ENCODE data around the gene UNK.
A peak's percentile ranks its signal among the peaks of the same experiment; 100 is the strongest.

The UNK gene, protein sequence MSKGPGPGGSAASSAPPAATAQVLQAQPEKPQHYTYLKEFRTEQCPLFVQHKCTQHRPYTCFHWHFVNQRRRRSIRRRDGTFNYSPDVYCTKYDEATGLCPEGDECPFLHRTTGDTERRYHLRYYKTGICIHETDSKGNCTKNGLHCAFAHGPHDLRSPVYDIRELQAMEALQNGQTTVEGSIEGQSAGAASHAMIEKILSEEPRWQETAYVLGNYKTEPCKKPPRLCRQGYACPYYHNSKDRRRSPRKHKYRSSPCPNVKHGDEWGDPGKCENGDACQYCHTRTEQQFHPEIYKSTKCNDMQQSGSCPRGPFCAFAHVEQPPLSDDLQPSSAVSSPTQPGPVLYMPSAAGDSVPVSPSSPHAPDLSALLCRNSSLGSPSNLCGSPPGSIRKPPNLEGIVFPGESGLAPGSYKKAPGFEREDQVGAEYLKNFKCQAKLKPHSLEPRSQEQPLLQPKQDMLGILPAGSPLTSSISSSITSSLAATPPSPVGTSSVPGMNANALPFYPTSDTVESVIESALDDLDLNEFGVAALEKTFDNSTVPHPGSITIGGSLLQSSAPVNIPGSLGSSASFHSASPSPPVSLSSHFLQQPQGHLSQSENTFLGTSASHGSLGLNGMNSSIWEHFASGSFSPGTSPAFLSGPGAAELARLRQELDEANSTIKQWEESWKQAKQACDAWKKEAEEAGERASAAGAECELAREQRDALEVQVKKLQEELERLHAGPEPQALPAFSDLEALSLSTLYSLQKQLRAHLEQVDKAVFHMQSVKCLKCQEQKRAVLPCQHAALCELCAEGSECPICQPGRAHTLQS

DNA sequence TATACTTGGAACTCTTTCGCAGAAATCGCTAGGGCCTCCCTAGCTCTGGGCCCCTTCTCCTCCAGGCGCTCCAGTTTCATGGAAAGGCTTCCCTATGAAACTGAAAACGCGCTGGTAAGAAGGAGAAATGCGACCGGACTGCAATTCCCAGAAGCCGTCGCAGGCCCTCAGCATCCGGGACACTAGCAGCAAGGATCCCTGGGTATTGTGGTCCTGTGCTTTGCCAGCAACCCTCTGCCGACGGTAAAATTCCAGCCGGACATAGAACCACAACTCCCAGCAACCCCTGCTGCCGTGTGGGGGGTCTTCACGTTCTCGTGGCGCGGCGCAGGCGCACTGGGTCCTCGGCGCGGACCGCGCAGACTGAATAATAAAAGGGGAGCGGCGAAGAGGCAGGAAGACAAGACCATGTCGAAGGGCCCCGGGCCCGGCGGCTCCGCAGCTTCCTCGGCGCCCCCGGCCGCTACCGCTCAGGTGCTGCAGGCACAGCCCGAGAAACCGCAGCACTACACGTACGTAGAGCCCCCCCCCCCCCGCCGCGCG is at the start of gene UNK:
Gene UNK, plus strand, starts transcription at position 334 of the 543 bp plus-strand sequence. Its CDS starts 75 bp downstream, at position 409.
- DNase-seq (ENCODE audit: low spot score) = peak; percentile 96
- TF ChIP-seq, protein P1, sequence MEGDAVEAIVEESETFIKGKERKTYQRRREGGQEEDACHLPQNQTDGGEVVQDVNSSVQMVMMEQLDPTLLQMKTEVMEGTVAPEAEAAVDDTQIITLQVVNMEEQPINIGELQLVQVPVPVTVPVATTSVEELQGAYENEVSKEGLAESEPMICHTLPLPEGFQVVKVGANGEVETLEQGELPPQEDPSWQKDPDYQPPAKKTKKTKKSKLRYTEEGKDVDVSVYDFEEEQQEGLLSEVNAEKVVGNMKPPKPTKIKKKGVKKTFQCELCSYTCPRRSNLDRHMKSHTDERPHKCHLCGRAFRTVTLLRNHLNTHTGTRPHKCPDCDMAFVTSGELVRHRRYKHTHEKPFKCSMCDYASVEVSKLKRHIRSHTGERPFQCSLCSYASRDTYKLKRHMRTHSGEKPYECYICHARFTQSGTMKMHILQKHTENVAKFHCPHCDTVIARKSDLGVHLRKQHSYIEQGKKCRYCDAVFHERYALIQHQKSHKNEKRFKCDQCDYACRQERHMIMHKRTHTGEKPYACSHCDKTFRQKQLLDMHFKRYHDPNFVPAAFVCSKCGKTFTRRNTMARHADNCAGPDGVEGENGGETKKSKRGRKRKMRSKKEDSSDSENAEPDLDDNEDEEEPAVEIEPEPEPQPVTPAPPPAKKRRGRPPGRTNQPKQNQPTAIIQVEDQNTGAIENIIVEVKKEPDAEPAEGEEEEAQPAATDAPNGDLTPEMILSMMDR (IDR thresholded peaks at IDR 0.05; ENCODE audit: extremely low read depth, missing control alignments) = no peak

DNA sequence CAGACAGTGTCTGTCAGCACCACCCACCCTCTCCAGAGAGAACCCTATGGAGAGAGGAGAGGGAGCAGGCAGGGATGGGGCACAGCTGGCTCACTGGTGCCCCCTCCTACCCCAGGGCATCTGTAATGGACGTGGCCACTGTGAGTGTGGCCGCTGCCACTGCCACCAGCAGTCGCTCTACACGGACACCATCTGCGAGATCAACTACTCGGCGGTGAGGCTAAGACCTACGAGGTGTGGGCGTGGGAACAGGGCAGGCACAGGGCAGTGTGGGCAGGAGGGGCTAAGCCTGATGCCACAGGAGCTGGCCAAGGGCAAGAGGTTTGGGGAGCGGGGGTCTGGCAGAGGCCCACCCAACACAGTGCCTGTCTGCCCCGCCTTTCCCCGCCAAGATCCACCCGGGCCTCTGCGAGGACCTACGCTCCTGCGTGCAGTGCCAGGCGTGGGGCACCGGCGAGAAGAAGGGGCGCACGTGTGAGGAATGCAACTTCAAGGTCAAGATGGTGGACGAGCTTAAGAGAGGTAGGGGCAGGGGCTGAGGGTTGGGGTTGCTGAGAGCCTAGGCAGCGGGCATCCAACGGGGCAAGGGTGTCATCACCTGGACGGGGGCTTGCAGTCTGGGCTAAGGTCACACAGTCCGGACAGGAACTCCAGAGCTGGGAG is 48.3 kb upstream of the UNK start:
- TF ChIP-seq, protein P1 (IDR thresholded peaks at IDR 0.05; ENCODE audit: extremely low read depth, missing control alignments) = no peak
- DNase-seq (ENCODE audit: low spot score) = no peak

DNA sequence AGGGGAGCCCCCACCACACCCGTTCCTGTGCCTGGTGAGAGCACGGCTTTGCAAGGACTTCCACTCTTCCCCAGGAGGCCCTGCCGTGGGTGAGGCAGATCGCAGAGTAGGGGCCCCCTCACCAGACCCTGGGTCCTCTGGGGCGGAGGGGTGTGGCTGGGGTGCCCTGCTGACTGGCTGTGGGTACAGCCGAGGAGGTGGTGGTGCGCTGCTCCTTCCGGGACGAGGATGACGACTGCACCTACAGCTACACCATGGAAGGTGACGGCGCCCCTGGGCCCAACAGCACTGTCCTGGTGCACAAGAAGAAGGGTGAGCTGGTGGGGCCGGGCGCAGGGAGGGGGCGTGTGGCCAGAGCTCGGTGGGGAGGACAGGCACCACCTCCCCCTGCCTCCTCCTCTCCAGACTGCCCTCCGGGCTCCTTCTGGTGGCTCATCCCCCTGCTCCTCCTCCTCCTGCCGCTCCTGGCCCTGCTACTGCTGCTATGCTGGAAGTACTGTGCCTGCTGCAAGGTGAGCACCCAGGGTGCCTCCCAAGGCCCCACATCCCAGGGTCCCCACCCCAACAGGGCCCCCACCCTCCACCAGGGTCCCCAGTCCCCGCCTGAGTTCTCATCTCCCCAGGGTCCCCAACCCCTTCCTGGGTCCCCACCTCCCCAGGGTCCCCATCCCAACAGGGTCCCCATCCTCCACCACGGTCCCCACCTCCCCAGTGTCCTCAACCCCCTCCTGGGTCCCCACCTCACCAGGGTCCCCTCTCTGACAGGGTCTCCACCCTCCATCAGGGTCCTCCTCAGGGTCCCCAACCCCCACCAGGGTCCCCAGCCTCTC is 47.3 kb upstream of the UNK start:
- DNase-seq (ENCODE audit: low spot score) = no peak
- TF ChIP-seq, protein P1 (IDR thresholded peaks at IDR 0.05; ENCODE audit: extremely low read depth, missing control alignments) = no peak

DNA sequence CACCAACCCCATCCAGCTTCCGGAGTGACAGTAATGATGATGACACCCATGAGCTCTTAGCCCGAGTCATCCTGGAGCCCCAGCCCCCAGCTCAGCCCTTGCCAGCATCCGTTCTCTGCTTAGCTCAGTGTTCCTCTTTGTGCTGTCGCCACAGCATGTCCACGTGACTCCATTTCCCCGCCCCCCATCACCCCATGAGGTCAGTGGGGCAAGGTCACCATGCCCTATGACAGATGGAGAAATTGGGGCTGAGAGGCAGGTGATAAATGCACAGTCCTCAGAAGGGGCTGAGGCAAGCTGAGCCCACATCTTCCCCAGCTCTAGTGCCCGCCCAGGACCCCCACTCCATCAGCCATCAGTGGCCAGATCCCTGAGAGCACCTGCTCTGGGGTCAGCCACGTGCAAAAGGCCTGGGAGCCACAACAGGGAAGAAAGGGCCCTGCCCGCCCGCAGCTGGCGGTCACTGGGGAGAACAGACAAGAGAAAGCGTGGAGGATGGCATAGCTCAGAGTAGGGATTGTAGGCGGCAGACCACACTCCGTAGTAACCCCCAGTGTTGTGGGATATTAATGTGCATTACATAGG is 46.3 kb upstream of the UNK start:
- DNase-seq (ENCODE audit: low spot score) = peak; percentile 61
- TF ChIP-seq, protein P1 (IDR thresholded peaks at IDR 0.05; ENCODE audit: extremely low read depth, missing control alignments) = no peak

DNA sequence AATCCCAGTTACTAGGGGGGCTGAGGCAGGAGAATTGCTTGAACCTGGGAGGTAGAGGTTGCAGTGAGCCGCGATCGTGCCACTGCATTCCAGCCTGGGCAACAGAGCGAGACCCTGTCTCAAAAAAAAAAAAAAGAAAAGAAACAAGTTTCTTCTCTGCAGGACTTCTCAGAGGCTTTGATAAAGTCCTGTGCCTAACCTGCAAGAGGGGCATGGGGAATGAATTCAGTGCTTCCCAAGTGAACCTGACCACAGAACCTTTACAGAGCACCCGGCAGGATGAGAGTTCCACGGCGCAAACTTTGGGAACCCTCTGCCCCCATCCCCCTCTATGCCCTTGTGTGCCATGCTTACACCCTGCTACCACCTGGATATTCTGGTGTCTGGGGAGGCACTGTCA is 45.4 kb upstream of the UNK start:
- TF ChIP-seq, protein P1 (IDR thresholded peaks at IDR 0.05; ENCODE audit: extremely low read depth, missing control alignments) = no peak
- DNase-seq (ENCODE audit: low spot score) = no peak

DNA sequence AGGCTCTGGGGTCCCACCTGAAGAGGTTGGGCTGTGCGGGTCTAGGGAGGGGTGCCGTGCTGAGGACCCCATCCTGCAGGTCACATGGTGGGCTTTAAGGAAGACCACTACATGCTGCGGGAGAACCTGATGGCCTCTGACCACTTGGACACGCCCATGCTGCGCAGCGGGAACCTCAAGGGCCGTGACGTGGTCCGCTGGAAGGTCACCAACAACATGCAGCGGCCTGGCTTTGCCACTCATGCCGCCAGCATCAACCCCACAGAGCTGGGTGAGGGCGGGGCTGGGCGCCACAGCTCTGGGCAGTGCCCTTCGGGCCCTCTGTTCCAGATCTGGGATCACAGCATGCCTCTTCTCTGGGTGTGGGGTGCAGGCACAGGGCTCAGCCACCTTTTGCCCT is 44.8 kb upstream of the UNK start:
- TF ChIP-seq, protein P1 (IDR thresholded peaks at IDR 0.05; ENCODE audit: extremely low read depth, missing control alignments) = no peak
- DNase-seq (ENCODE audit: low spot score) = no peak
